ENCODE data around the gene KL. TPM values are rescaled to one million over a fixed set of nuclear protein-coding genes. Genes with fewer than 3 reads are reported as not detected.

Gene KL
- total RNA-seq, 1 donor from 2014 or later: not detected

- Histone ChIP-seq H3K4me3 (no peak overlapping the region), H3K4me1 (no peaks in the 10 kb centered on the region), H3F3A (ENCODE audit: low read depth) (no peaks in the 10 kb centered on the region), H3K27me3 (no peaks in the 10 kb centered on the region), H4K20me1 (ENCODE audit: low read depth) (no peaks in the 10 kb centered on the region), H3K36me3 (no peaks in the 10 kb centered on the region), H3K9me3 (ENCODE audit: low read depth) (no peaks in the 10 kb centered on the region), H3K9ac (no peak overlapping the region), H3K79me2 (ENCODE audit: low read depth) (no peaks in the 10 kb centered on the region), H3K4me2 (no peak overlapping the region), H2AFZ (replicated peaks) (no peak overlapping the region), H3K27ac (no peak overlapping the region)
- no peak for DNase-seq (ENCODE audit: low spot score)
- Mint-ChIP-seq H3K9me3 (peaks cover 4% of the 10 kb centered on the region), H3K4me1 (peaks cover 29% of the 10 kb centered on the region), H3K27ac (no peak overlapping the region), H3K27me3 (ENCODE audit: insufficient read depth, low read depth) (no peaks in the 10 kb centered on the region), H3K36me3 (no peaks in the 10 kb centered on the region), H3K4me3 (no peak overlapping the region)
- TF ChIP-seq CTCF (IDR thresholded peaks at IDR 0.05) (no peak), EZH2 (IDR thresholded peaks at IDR 0.05) (no peak), EZH2phosphoT487 (IDR thresholded peaks at IDR 0.05) (no peak)
These were observed 75.2 kb downstream of the KL start for GRCh38 chr13:33091415-33091774.

- H3K27ac ChIP-seq: no peak overlapping the region
- Mint-ChIP-seq H3K4me1 (peaks cover 21% of the 10 kb centered on the region), H3K27ac (no peak overlapping the region), H3K4me3 (peak overlapping the region; percentile 56), H3K36me3 (no peaks in the 10 kb centered on the region), H3K9me3 (peaks cover 7% of the 10 kb centered on the region), H3K27me3 (ENCODE audit: insufficient read depth, low read depth) (no peaks in the 10 kb centered on the region)
- H3K4me2 ChIP-seq: no peak overlapping the region
- H4K20me1 ChIP-seq (ENCODE audit: low read depth): no peaks in the 10 kb centered on the region
- no peak overlapping the region for H3K4me3 ChIP-seq
- no peaks in the 10 kb centered on the region for H3K27me3 ChIP-seq
- no peak overlapping the region for H3K9ac ChIP-seq
- H3K36me3 ChIP-seq: no peaks in the 10 kb centered on the region
- no peaks in the 10 kb centered on the region for H3F3A ChIP-seq (ENCODE audit: low read depth)
- no peak for DNase-seq (ENCODE audit: low spot score)
- no peaks in the 10 kb centered on the region for H3K4me1 ChIP-seq
- no peak overlapping the region for H2AFZ ChIP-seq (replicated peaks)
- TF ChIP-seq EZH2 (IDR thresholded peaks at IDR 0.05) (no peak), EZH2phosphoT487 (IDR thresholded peaks at IDR 0.05) (no peak), CTCF (IDR thresholded peaks at IDR 0.05) (no peak)
- no peaks in the 10 kb centered on the region for H3K9me3 ChIP-seq (ENCODE audit: low read depth)
- H3K79me2 ChIP-seq (ENCODE audit: low read depth): no peaks in the 10 kb centered on the region
These were observed 76.1 kb downstream of the KL start for GRCh38 chr13:33092073-33092987.

- DNase-seq (ENCODE audit: low spot score): no peak
- Histone ChIP-seq H3K4me1 (peaks cover 5% of the 10 kb centered on the region), H4K20me1 (ENCODE audit: low read depth) (no peaks in the 10 kb centered on the region), H3K9me3 (ENCODE audit: low read depth) (no peaks in the 10 kb centered on the region), H3K4me3 (no peak overlapping the region), H3K9ac (no peak overlapping the region), H3K27ac (no peak overlapping the region), H3K79me2 (ENCODE audit: low read depth) (no peaks in the 10 kb centered on the region), H3F3A (ENCODE audit: low read depth) (peaks cover 5% of the 10 kb centered on the region), H3K27me3 (no peaks in the 10 kb centered on the region), H2AFZ (replicated peaks) (no peak overlapping the region), H3K36me3 (no peaks in the 10 kb centered on the region), H3K4me2 (no peak overlapping the region)
- Mint-ChIP-seq H3K9me3 (peaks cover 11% of the 10 kb centered on the region), H3K4me1 (peaks cover 3% of the 10 kb centered on the region), H3K36me3 (no peaks in the 10 kb centered on the region), H3K27me3 (ENCODE audit: insufficient read depth, low read depth) (peaks cover 3% of the 10 kb centered on the region), H3K27ac (no peak overlapping the region), H3K4me3 (no peak overlapping the region)
- no peak for TF ChIP-seq EZH2 (IDR thresholded peaks at IDR 0.05)
- no peak for TF ChIP-seq CTCF (IDR thresholded peaks at IDR 0.05)
- TF ChIP-seq EZH2phosphoT487 (IDR thresholded peaks at IDR 0.05): no peak
These were observed 80.8 kb downstream of the KL start for GRCh38 chr13:33096886-33097605.
